Activated CD8-positive, alpha-beta T cell treated with anti-CD3 and anti-CD28 coated beads for 36 hours (primary cell): Measurements from ENCODE around the gene FSTL3. TPM values are rescaled to one million over a fixed set of nuclear protein-coding genes. Genes with fewer than 3 reads are reported as not detected.
A peak's percentile ranks its signal among the peaks of the same experiment; 100 is the strongest.

Experiments used
- ATAC-seq: fragments of 200-7000 bp; cut with Tn5 transposase; one replicate; pipeline ENCODE4 v1.10.0; 2021; ENCODE audit warnings: mild to moderate bottlenecking, moderate library complexity
- CTCF ChIA-PET: fragments of 350-600 bp; sonication (Branson Sonifier 250); formaldehyde crosslinking; loops from one replicate; lab custom pipeline; 2021; ENCODE audit warnings: antibody characterized with exemption; lab: Charles Lee
- POLR2A ChIA-PET: fragments of 350-600 bp; sonication (Branson Sonifier 250); formaldehyde crosslinking; loops from one replicate; lab custom pipeline; 2021; ENCODE audit warnings: antibody characterized with exemption; lab: Charles Lee
- DNase-seq: peaks from one replicate; pipeline ENCODE4 v3.0.0-alpha.2; 2020
- H3K27ac Mint-ChIP-seq: one replicate; pipeline ENCODE4 v1.8.0; 2021; ENCODE audit warnings: mild to moderate bottlenecking, mixed read lengths
- H3K27me3 Mint-ChIP-seq: one replicate; pipeline ENCODE4 v1.8.0; 2021; ENCODE audit warnings: mixed read lengths
- H3K36me3 Mint-ChIP-seq: one replicate; pipeline ENCODE4 v1.8.0; 2021; ENCODE audit warnings: low read depth, mixed read lengths
- H3K4me1 Mint-ChIP-seq: one replicate; pipeline ENCODE4 v1.8.0; 2021; ENCODE audit warnings: low read depth, mixed read lengths
- H3K4me3 Mint-ChIP-seq: one replicate; pipeline ENCODE4 v1.8.0; 2021; ENCODE audit warnings: mild to moderate bottlenecking, moderate library complexity, mixed read lengths
- H3K9me3 Mint-ChIP-seq: one replicate; pipeline ENCODE4 v1.8.0; 2021; ENCODE audit warnings: mixed read lengths
- intact Hi-C: fragments of 100-400 bp; cut with micrococcal nuclease; formaldehyde crosslinking; loops from one replicate; pipeline ENCODE4 v1.10.0; 2022
- total RNA-seq, 2 experiments: library from RNA; stranded (reverse); gene quantifications; one replicate each; pipeline ENCODE4 v1.2.3, GENCODE V29; 2021
- TF ChIP-seq, protein P1 (sequence below): fragments of 200-600 bp; IDR thresholded peaks from one replicate; pipeline ENCODE4 v1.8.0; 2022; ENCODE audit warnings: antibody characterized with exemption, mild to moderate bottlenecking

The FSTL3 gene
- total RNA-seq, 2 experiments from 2014 or later: 12.3 TPM

DNA sequence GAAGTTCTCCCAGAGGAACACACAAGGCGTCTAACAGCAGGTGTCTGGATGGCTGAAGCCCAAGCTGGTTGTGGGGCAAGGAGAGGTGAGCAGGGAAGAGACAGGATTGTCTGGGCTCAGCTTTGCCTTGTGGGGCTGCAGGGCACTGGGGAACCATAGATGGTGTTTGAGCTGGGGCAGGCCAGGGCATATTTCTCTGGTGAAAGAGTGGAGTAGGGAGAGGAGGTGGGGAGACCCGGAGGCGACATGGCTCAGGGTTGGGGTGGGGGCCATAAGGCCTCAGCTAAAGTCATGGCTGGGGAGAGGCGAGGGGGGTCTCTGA, 27.1 kb downstream of the FSTL3 start:
- TF ChIP-seq, protein P1, sequence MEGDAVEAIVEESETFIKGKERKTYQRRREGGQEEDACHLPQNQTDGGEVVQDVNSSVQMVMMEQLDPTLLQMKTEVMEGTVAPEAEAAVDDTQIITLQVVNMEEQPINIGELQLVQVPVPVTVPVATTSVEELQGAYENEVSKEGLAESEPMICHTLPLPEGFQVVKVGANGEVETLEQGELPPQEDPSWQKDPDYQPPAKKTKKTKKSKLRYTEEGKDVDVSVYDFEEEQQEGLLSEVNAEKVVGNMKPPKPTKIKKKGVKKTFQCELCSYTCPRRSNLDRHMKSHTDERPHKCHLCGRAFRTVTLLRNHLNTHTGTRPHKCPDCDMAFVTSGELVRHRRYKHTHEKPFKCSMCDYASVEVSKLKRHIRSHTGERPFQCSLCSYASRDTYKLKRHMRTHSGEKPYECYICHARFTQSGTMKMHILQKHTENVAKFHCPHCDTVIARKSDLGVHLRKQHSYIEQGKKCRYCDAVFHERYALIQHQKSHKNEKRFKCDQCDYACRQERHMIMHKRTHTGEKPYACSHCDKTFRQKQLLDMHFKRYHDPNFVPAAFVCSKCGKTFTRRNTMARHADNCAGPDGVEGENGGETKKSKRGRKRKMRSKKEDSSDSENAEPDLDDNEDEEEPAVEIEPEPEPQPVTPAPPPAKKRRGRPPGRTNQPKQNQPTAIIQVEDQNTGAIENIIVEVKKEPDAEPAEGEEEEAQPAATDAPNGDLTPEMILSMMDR: no peak
- Mint-ChIP-seq H3K9me3 (no peaks in the 10 kb centered on the region), H3K4me1 (peaks cover 4% of the 10 kb centered on the region), H3K4me3 (no peak overlapping the region), H3K27me3 (peaks cover 25% of the 10 kb centered on the region), H3K36me3 (no peaks in the 10 kb centered on the region), H3K27ac (no peak overlapping the region)
- DNase-seq (no peak), ATAC-seq (no peak)
- POLR2A ChIA-PET: no interaction called here
- CTCF ChIA-PET: interaction anchor here (0.7 kb wide), 1 partner anchor 31 kb away, joined by 3 read pairs; no protein-coding TSS in a partner anchor
- intact Hi-C loops: no loop called here

GRCh38 chr19:703651-704446, 27.7 kb downstream of the FSTL3 start:
- CTCF ChIA-PET: interaction anchor here (0.7 to 1.1 kb wide), 2 partner anchors 30 kb away, joined by 3 to 4 read pairs; no protein-coding TSS in a partner anchor
- Mint-ChIP-seq H3K27ac (no peak overlapping the region), H3K36me3 (no peaks in the 10 kb centered on the region), H3K4me3 (no peak overlapping the region), H3K9me3 (no peaks in the 10 kb centered on the region), H3K4me1 (peaks cover 4% of the 10 kb centered on the region), H3K27me3 (peaks cover 25% of the 10 kb centered on the region)
- DNase-seq: peak; percentile 82
- POLR2A ChIA-PET: no interaction called here
- peak; percentile 80 for ATAC-seq
- intact Hi-C loops: no loop called here
- TF ChIP-seq, protein P1: no peak

DNA sequence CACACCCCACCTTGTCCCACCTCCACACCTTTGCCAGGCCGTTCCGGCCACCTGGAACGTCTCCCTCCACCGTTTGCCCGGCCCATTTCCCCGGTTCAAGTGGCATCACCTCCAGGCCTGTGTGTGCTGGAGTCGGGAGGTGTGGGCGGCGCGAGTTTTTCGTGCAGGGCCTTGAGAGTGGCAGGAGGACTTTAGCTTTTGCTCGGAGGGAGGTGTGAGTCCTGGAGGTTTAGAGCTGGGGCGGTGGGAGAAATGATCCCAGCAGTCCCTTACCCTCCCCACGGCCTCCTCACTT, 28.2 kb downstream of the FSTL3 start:
- Mint-ChIP-seq H3K9me3 (no peaks in the 10 kb centered on the region), H3K27ac (no peak overlapping the region), H3K4me3 (no peak overlapping the region), H3K27me3 (peaks cover 25% of the 10 kb centered on the region), H3K36me3 (no peaks in the 10 kb centered on the region), H3K4me1 (peaks cover 4% of the 10 kb centered on the region)
- no peak for ATAC-seq
- TF ChIP-seq, protein P1: no peak
- intact Hi-C loops: no loop called here
- ChIA-PET CTCF (interaction anchor here (0.9 to 1.1 kb wide), 2 partner anchors 30 to 36 kb away, joined by 3 to 4 read pairs; no protein-coding TSS in a partner anchor), POLR2A (no interaction called here)
- no peak for DNase-seq

DNA sequence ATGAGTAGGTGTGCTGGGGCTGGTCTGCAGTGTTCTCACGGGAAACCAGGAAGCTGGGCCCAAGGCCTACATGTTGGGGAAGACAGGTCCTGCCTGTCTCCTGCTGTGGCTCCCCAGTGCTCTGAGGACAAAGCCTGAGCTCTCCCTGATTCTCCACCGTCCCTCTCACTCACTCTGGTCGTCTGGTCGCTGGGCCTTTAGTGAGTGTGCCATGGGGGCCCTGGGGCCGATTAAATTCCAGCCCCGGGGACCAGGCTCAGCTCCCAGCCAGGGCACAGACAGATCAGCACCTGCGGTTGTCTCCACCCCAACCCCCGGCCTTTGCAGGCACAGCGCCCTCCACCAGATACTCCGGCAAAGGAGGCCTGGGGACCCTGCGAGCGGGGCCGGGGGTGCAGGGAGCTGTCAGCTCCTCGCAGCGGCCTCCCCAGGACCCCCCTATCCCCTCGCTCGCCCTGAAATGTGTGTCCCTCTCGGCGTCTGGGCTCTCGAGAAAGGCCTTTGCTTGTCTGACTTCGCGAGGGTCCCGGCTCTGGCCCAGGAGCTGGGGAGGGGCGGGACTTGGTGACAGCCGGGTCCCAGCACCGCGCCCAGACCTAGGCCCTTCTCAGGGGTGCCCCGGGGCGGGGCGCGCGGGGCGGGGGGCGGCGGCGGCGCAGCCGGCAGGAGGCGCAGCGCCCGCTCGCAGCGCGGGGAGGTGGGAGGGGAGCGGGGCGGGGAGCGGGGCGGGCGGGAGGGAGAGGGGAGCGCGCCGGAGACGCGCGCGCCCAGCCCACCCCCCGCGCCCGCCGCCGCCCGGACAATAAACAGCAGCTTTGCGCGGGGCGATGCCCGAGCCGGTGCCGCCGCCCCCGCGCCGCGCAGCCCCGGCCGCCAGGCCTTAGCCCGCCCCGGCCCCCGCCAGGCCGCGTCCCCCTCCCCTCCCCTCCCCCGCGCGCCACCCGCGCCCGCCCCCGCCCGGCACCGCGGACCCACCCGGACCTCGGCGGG, 32.3 kb downstream of the FSTL3 start, which contains the start of gene PALM:
Gene PALM, plus strand, starts transcription at position 782 of the 990 bp plus-strand sequence. CDS start 212 bp downstream, outside the sequence.
- ChIA-PET CTCF (interaction anchor here (1.3 to 1.9 kb wide), 2 partner anchors 25 to 30 kb away, joined by 3 to 8 read pairs; no protein-coding TSS in a partner anchor), POLR2A (interaction anchor here (1.4 kb wide), 1 partner anchor 29 kb away, joined by 3 read pairs; no protein-coding TSS in a partner anchor)
- intact Hi-C loops: no loop called here
- Mint-ChIP-seq H3K36me3 (no peaks in the 10 kb centered on the region), H3K9me3 (no peaks in the 10 kb centered on the region), H3K4me3 (no peak within 1 kb of the TSS), H3K27ac (no peak within 1 kb of the TSS), H3K27me3 (peaks cover 22% of the 10 kb centered on the region), H3K4me1 (peaks cover 2% of the 10 kb centered on the region)
- TF ChIP-seq, protein P1: no peak
- ATAC-seq (no peak), DNase-seq (no peak)
